COR-L47 (cell line): ENCODE data around the gene MAD1L1.
A peak's percentile ranks its signal among the peaks of the same experiment; 100 is the strongest.

Experiments
- DNase-seq: peaks from one replicate; lab custom pipeline; 2025; lab: John Stamatoyannopoulos, UW

MAD1L1 gene

GRCh38 chr7:1953199-1954190 is 279.2 kb downstream of the MAD1L1 start:
- DNase-seq = no peak

- DNase-seq = no peak
These were observed 280.0 kb downstream of the MAD1L1 start for GRCh38 chr7:1952781-1953180.

GRCh38 chr7:1952169-1952760 is 280.5 kb downstream of the MAD1L1 start:
- DNase-seq = no peak

DNA sequence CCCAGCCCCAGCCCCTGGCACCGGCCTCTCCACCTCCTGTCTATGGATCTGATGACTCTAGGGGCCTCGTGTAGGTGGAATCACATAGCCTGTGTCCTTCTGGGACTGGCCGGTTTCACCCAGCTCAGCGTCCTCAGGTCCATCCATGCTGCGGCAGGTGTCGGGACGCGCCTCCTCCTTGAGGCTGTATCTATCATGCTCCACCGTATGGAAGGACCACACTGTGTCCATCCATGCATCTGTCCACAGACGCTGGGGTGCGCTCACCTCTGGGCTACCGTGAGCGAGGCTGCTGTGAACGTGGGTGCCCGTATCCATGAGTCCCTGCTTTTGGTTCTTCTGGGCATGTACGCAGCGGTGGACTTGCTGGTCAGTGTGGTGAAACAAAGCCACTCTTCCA is 281.1 kb downstream of the MAD1L1 start:
- DNase-seq = no peak

DNA sequence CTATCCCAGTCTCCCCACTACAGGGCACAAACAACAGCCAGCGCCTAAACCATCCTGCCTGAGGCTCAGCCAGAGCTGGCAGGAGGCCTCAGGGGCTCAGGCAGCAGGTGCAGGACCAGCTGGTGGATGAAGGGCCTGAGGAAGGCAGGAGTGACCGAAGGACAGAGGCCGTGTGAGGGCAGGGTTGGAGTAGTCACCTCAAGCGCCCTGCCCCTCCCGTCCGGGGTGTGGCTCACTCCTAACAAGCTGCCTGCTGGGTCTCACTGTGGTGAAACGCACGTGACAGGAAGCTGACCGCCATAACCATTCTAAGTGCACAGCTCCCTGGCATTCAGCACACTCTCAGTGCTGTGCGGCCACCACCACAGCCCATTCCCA is 281.6 kb downstream of the MAD1L1 start:
- peak; percentile 78 for DNase-seq

DNA sequence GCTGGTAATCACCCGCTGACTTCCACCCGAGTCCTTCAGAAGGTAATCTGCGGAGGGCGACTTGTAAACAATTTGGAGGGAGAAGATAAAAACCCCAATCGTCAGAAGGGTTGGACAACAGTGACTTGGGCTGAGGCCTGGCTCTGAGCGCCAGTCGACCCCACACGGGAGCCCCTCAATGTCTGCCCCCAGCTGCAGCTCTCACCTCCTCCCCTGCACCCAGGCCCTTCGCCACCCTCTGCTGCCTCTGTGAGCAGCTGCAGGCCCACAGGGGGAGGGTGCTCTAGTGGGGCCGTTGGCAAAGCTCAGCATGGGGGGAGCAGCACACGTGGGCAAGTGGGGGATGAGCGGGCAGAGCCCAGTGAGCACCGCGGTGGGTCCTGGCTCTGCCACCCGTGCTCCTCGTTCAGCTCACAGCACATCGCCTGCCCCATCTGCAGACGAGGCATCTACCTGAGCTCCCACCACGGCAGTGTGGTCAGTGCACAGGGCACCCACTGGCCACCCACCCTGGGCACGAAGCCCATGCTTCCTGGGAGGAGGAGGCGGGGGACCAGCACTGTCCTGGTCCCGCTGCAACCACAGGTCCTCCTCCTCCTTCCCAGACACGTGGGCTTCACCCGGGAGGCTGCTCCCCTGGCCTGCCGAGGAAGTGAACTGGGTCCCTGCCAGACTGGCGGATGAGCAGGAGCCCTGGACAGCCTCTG is 282.1 kb downstream of the MAD1L1 start:
- DNase-seq = peak; percentile 64

DNA sequence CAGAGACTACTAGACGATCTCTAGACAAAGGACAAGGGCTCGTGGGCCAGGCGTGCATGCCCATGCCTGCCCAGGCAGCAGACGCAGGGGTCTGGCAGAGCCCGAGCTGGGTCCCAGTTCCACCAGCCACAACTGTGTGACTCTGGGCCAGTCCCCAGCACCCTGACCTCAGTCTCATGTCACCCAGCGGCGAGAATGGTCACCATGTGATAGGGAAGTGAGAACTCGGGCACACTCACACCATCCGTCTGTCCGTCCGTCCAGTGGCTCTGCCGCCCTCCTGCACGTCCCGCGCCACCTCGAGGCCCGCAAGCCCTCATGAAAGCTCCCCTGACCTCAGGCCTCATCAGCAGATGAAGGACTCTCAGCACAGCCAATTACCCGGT is 282.7 kb downstream of the MAD1L1 start:
- no peak for DNase-seq

DNA sequence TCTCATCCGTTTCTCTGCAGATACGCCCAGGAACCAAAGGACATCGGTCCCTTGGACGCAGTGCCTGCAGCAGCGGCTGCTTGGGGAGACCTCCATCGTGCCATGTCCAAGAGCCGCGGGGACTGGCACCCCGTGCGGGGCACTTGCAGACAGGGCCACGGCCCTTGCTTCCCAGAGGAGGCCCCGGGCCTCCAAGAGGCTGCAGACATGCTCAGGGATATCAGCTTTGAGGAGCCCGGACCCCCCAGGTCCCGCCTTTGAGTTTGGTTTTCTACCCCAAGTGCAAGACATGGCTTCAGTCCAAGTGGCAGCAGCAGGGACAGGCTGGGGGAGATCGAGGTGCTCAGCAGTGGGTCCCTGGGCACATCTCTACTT is 283.1 kb downstream of the MAD1L1 start:
- no peak for DNase-seq

DNA sequence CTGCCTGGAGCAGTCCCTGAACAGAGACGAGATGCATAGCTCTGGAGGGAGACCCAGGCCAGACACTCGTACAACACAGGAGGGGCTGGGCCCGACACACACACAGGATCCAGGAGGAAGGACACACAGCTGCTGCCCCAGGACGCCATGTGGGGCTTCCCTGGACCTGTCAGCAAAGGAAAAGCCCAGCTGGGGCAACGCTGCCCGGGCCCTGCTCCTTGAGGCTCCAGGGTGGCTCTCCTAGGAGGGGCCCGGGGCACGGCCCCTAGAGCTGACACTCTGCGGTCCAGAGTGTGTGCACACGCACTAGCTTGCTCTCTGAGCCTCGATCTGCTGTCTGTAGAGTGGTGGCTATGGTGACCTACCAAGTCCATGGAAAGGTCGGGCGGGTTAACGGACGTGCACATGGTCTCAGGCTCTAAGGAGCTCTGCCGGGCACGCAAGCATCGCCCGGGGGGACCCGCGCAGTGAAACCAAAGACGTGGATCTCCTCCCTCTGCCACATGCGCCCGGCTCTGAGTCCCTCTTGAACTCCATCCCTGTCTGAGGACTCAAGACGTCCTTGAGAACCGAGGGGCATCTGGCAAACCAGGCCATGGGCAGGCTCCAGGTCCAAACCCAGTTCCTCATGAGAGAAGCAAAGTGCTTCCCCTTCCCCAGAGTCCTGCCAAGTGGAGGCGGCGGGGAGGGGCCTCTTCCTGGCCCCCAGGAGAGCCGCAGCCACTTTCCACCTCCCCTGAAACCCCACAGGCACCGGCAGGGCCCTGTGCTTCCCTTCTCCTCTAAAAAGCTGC is 283.7 kb downstream of the MAD1L1 start:
- no peak for DNase-seq

DNA sequence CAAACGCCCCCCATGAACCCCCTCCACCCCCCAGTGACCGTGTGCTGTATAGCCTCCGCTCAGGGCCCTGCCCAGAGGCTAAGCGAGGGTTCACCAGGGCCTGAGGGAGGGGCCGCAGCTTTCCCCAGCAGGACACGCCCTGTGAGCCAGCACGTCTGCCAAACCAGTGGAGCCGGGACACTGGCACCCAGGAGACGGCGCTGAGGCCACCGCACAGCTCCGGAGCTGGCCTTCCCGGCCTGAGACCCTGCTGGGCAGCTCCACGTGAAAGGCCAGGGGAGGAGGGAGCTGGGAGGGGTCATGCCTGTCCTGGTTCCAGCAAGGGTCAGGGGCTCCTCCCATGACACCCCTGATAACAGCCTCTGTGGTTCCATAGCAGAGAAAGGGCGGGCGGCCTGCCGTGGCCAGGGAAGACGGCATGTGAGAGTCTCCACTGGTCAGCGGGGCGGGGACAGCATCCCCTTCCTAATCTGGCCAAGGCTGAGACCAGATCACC is 284.4 kb downstream of the MAD1L1 start:
- DNase-seq = no peak

DNA sequence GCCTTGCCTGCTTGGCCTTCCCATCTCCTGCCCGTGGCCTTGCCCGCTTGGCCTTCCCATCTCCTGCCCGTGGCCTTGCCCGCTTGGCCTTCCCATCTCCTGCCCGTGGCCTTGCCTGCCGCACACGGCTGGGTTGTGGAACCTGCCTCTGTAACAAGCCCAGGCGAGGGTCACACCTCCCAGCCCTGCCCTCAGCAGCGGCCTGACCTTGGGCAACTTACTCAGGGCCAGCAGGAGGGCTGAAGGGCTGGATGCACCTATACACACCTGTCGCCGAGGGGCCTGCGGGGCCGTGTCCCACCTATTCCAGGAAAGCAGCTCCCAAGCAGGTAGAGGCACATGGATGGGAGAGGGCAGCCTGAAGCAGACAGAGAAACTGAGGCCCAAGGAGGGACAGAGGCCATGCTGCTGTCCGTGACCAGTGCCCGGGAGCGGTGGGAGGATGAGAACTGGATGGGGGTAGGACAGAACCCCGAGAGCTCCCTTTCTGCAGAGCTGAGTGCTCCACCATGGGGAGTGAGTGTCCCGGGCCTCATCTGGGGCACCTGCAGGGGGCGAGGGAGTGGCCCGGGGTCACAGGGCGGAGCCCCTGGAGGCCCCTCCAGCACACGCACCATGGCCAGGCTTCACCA is 285.0 kb downstream of the MAD1L1 start:
- DNase-seq = no peak

- DNase-seq = no peak
These were observed 285.8 kb downstream of the MAD1L1 start for GRCh38 chr7:1946773-1947450.

- no peak for DNase-seq
These were observed 286.5 kb downstream of the MAD1L1 start for GRCh38 chr7:1946025-1946772.

DNA sequence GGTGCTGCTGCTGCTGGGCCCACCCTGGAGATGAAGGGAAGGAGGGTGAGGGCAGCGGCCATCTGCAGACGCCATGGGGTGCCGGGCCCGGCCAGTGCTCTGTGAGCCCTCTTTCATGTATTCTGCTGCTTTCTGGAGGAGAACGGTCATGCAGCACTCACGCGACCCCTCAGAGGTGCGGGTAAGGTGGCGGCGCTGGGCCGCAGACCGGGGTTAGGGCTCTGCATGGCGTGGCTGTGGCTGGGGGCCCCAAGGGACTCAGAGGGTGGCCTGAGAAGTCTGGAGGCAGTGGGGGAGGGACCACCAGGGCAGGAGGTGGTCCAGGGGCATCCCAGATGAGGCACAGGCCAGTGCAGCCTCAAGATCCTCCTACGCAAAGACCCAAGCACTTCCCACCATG is 287.2 kb downstream of the MAD1L1 start:
- no peak for DNase-seq

DNA sequence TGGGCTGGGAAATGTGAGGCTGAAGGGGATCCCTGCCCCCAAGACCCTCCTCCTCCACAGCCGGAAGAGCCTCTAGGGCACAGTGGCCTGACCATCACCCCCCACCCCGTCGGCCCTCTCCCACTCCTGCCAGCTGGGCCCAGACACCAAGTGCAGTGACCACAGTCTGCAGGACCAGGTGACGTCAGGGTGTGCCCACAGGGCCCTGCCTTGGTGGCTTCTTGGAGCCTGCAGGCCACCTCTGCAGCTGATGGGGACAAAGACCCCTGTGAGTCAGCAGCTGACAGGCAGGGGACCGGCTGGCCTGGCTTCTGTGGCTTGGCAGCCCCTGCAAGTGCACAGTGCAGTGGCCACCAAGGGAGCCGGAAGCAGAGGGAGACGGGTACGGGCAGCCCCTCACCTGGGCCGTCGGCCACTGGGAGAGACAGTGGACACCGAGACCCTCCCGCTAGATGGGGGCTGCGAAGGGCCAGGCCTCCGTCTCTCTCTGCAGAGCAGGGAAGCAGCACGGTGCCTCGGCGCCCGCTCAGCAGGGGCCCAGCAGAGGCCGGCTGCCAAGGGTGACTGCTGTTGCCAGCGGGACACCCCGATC is 288.0 kb downstream of the MAD1L1 start:
- DNase-seq = no peak

DNA sequence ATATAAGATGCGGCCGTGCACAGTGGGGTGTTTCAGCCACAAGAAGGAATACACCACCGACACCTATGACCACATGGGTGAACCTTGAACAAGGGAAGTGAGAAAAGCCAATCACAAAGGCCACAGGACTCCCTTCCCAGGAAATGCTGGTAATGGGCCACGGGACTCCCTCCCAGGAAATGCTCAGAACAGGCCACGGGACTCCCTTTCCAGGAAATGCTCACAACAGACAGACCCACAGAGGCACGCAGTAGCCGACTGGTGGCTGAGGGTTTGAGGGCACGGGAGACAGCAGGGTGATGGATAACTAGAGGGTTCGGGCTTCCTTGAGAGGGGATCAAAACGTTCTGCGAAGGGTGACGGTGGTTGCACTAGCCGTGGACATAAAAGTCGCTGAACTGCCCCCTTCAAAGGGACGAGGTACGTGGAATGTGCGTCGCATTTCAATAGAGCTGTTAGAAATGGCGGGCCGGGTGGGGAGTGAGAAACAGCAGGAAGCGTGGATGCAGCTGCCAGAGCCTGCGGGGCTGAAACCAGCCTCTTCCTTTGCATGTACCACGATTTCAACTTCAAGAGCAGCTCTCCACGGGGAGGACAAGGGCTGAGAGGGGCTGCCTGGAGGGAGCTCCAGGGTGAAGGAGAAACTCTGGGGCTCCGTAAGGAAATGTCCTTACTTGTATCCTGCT is 288.7 kb downstream of the MAD1L1 start:
- DNase-seq = no peak

- DNase-seq = no peak
These were observed 289.4 kb downstream of the MAD1L1 start for GRCh38 chr7:1943326-1943725.

GRCh38 chr7:1942941-1943289 is 289.8 kb downstream of the MAD1L1 start:
- DNase-seq = no peak

DNA sequence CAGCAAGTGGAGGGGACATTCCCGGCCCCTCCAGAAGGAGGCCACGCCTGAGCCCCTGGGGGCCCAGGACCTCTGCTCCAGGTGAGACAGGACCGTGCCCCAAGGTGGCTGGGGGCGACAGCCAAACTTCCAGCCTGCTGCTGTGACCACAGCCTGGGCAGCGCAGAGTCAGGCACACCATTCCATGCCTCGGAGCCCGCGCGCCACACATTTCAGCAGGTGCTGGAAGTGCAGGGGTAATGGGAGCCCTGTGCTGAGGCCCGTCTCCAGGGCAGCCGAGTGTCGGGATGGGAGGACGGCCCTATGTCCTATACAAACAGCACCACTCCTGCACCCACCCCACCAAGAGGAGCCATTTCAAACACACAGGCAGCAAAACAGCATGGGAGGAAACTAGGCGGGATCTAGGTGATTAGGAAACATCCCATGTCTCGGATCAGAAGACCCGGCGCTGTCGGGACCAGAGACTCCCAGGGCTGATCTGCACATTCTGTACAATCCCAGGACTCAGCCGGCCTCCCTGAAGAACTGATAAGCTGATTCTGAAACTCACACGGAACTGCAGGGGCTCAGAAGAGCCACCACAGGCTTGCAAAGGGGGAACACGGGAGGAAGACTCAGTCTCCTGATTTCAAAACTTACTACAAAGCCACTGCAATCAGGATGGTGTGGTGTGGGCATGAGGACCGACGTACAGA is 290.4 kb downstream of the MAD1L1 start:
- DNase-seq = no peak
